Heart right ventricle (tissue), 16 donors: ENCODE results near the gene SFI1. TPM values are rescaled to one million over a fixed set of nuclear protein-coding genes. Genes with fewer than 3 reads are reported as not detected.
A peak's percentile ranks its signal among the peaks of the same experiment; 100 is the strongest.

ENCODE experiments used
- ATAC-seq, 8 donors: fragments of 200-7000 bp; cut with Tn5 transposase; one replicate each; pipeline ENCODE4 v1.9.1; 2020; ENCODE audit warnings: mild to moderate bottlenecking in 8 of 8, moderate library complexity in 8 of 8, moderate number of reproducible peaks in 1 of 8
- DNase-seq, 2 donors: peaks; one replicate each; pipeline ENCODE4 v3.0.0-alpha.2; 2020
- H3K27ac ChIP-seq, 10 donors: fragments of 200-600 bp; sonication (generic) in 2 of 10; one replicate each; pipeline versions ENCODE4 v1.5.0 to v1.8.0; 2020 to 2022; ENCODE audit warnings: mild to moderate bottlenecking in 3 of 10
- H3K27me3 ChIP-seq, 7 donors: fragments of 200-600 bp; one replicate each; pipeline ENCODE4 v1.8.0; 2021 to 2022; ENCODE audit warnings: mild to moderate bottlenecking in 2 of 7
- H3K36me3 ChIP-seq, 9 donors: fragments of 200-600 bp; sonication (generic) in 1 of 9; one replicate each; pipeline versions ENCODE4 v1.5.0 to v1.8.0; 2020 to 2022; ENCODE audit warnings: mild to moderate bottlenecking in 2 of 9
- H3K4me1 ChIP-seq, 9 donors: fragments of 200-600 bp; sonication (generic) in 1 of 9; one replicate each; pipeline versions ENCODE4 v1.5.0 to v1.8.0; 2020 to 2022; ENCODE audit warnings: mild to moderate bottlenecking in 4 of 9
- H3K4me3 ChIP-seq, 10 donors: fragments of 200-600 bp; sonication (generic) in 2 of 10; one replicate each; pipeline versions ENCODE4 v1.5.0 to v1.8.0; 2020 to 2022; ENCODE audit warnings: mild to moderate bottlenecking in 7 of 10, moderate library complexity in 2 of 10
- H3K9me3 ChIP-seq, 11 donors: fragments of 200-600 bp in 10 of 11; sonication (generic) in 2 of 11; one replicate each; pipeline versions ENCODE4 v1.5.0 to v1.8.0; 2013 to 2022; ENCODE audit warnings: mild to moderate bottlenecking in 2 of 11, control low read depth in 1 of 11, moderate library complexity in 1 of 11
- CTCF ChIP-seq, 9 donors: fragments of 200-600 bp; sonication (generic) in 2 of 9; IDR thresholded peaks; one replicate each; pipeline versions ENCODE4 v1.5.0 to v1.8.0; 2021 to 2022; ENCODE audit warnings: antibody characterized with exemption in 9 of 9, mild to moderate bottlenecking in 5 of 9, moderate library complexity in 1 of 9
- WGBS, 2 donors: extraction: QIAGEN DNeasy Blood & Tissue Kit; methylation state at CpG; one replicate each; pipeline ENCODE4 v1.1.7; 2013; ENCODE audit warnings: inconsistent platforms in 1 of 2; 5-methylcytosine and 5-hydroxymethylcytosine counted together
- intact Hi-C, 10 donors: fragments of 100-400 bp; cut with DNase I; formaldehyde crosslinking; loops; one replicate each; pipeline versions ENCODE4 v1.11.1 to v1.14.2; 2022
- polyA plus RNA-seq, 2 donors: library from polyadenylated mRNA; stranded (reverse); fragments of 200-250 nt; gene quantifications; one replicate each; pipeline ENCODE4 v1.2.3, GENCODE V29; 2013
- total RNA-seq, 10 donors: library from RNA; stranded (reverse); fragmentation: NEBNext Ultra II Directional in 3 of 10; extraction: Animal tissue kit (Norgen Biotek cat#: 25700) in 3 of 10; gene quantifications; one replicate each; pipeline versions ENCODE4 v1.2.1 to v1.2.4, GENCODE V29; 2021 to 2023
- donor health status: Arrhythmogenic right ventricular cardiomyopathy.
- donor health status: ischemic (EF 13 %, LVEDD 7.1; RV severe dilation, severe dysfunction).
- donor health status: healthy with polysubstance abuse.
- donor health status: DM: no; HTN: yes; CAD: no.
- donor health status: DM: no; HTN: no; CAD: no.
- donor health status: ischemic (EF 25% LVEDD 6.9; RV normal size, moderate dysfunction).
- donor health status: ischemic (EF 25% LVEDD 5.7; RV mildly dilated, moderate dysfunction).
- donor health status: healthy.
- donor health status: DM: yes; HTN: yes; CAD: no.
- donor health status: Ischemic cardiomyopathy.
- donor health status: ischemic (EF 35%, LVEDD 5.7; RV mildly dilated, moderate dysfunction).
- donor health status: nonischemic (EF 11% LVEDD 7.7; RV severe dilation, severe dysfunction).
- donor health status: DM: yes; HTN: yes; CAD: no.
- donor health status: PGD.
- donor health status: ischemic (EF 29% LVEDD 5.4; RV normal size, mild dysfunction).
- donor health status: nonischemic (EF 23%, LVEDD 6.1; RV moderate dilation, normal function).

The SFI1 gene
- total and polyA plus RNA-seq, 12 donors, result 4.7 to 20.1 (median 7.3) TPM

- intact Hi-C loops, result loop anchor here in 6 of 10 donors (2.0 to 5.0 kb wide), 3 partner anchors 70 to 73 kb away; no protein-coding TSS in a partner anchor
- DNase-seq (no peak), ATAC-seq (no peak)
- Histone ChIP-seq H3K4me1 (peaks cover 0 to 6% (median 0%) of the 10 kb centered on the region in 9 donors), H3K4me3 (no peak overlapping the region), H3K36me3 (peaks cover 0 to 70% (median 0%) of the 10 kb centered on the region in 9 donors), H3K27me3 (no peaks in the 10 kb centered on the region), H3K9me3 (no peaks in the 10 kb centered on the region), H3K27ac (no peak overlapping the region)
- no peak for TF ChIP-seq CTCF (IDR thresholded peaks at IDR 0.05)
- WGBS, 2 donors, result 97 to 98% methylated on average over 2 of the region's 2 CpGs
These were observed 65.6 kb downstream of the SFI1 start for GRCh38 chr22:31561970-31562369.

- ATAC-seq (no peak), DNase-seq (no peak)
- no peak overlapping the region for H3K27ac ChIP-seq
- no peak overlapping the region for H3K4me3 ChIP-seq
- H3K9me3 ChIP-seq, result no peaks in the 10 kb centered on the region
- H3K27me3 ChIP-seq, result no peaks in the 10 kb centered on the region
- H3K4me1 ChIP-seq, result peaks cover 0 to 2% (median 0%) of the 10 kb centered on the region in 9 donors
- 95 to 98% methylated on average over 1 of the region's 1 CpG for WGBS, 2 donors
- no peak for TF ChIP-seq CTCF (IDR thresholded peaks at IDR 0.05)
- H3K36me3 ChIP-seq, result peaks cover 0 to 49% (median 0%) of the 10 kb centered on the region in 9 donors
- intact Hi-C loops, result loop anchor here in 1 of 10 donors (2.0 kb wide), 1 partner anchor 72 kb away; no protein-coding TSS in a partner anchor
These were observed 70.1 kb downstream of the SFI1 start for GRCh38 chr22:31566484-31566883.

- Histone ChIP-seq H3K4me1 (no peaks in the 10 kb centered on the region), H3K27me3 (no peaks in the 10 kb centered on the region), H3K9me3 (no peaks in the 10 kb centered on the region), H3K36me3 (peaks cover 0 to 50% (median 0%) of the 10 kb centered on the region in 9 donors), H3K4me3 (no peak overlapping the region), H3K27ac (no peak overlapping the region)
- peak in 1 of 2 donors; percentile 14 for DNase-seq
- ATAC-seq, result peak in 2 of 8 donors; percentile 41 to 68
- WGBS, 2 donors, result 57 to 74% methylated on average over 1 of the region's 1 CpG
- intact Hi-C loops, result loop anchor here in 1 of 10 donors (2.0 kb wide), 1 partner anchor 72 kb away; no protein-coding TSS in a partner anchor
- no peak for TF ChIP-seq CTCF (IDR thresholded peaks at IDR 0.05)
These were observed 70.9 kb downstream of the SFI1 start for GRCh38 chr22:31567196-31567595.

GRCh38 chr22:31567702-31568101 lies 71.4 kb downstream of the SFI1 start:
- WGBS, 2 donors, result 85 to 86% methylated on average over 2 of the region's 2 CpGs

More at GRCh38 chr22:31567702-31568101, 71.4 kb downstream of the SFI1 start:
- Histone ChIP-seq H3K9me3 (no peaks in the 10 kb centered on the region), H3K36me3 (peaks cover 0 to 50% (median 0%) of the 10 kb centered on the region in 9 donors), H3K4me1 (no peaks in the 10 kb centered on the region), H3K27ac (no peak overlapping the region), H3K27me3 (no peaks in the 10 kb centered on the region), H3K4me3 (no peak overlapping the region)
- intact Hi-C loops, result loop anchor here in 1 of 10 donors (2.0 kb wide), 1 partner anchor 71 kb away; no protein-coding TSS in a partner anchor
- DNase-seq (no peak), ATAC-seq (no peak)
- no peak for TF ChIP-seq CTCF (IDR thresholded peaks at IDR 0.05)
